Mucosa of gallbladder (tissue), 1 donor: ENCODE measurements around the gene EDARADD. TPM values are rescaled to one million over a fixed set of nuclear protein-coding genes. Genes with fewer than 3 reads are reported as not detected.
"Not testable (repeated sequence)": the region's sequence is repeated elsewhere in the genome, so short reads cannot be mapped to it uniquely, and the experiment has no call there.

Experiments used
- DNase-seq: peaks from one replicate; pipeline ENCODE4 v3.0.0-alpha.2; 2020; ENCODE audit warnings: low spot score
- total RNA-seq: library from RNA; stranded (reverse); gene quantifications from one replicate; pipeline ENCODE4 v1.2.1, GENCODE V29; 2021
- donor health status: DM: no; HTN: no; CAD: no.

EDARADD gene
- total RNA-seq, 1 donor from 2014 or later = 7.4 TPM

DNA sequence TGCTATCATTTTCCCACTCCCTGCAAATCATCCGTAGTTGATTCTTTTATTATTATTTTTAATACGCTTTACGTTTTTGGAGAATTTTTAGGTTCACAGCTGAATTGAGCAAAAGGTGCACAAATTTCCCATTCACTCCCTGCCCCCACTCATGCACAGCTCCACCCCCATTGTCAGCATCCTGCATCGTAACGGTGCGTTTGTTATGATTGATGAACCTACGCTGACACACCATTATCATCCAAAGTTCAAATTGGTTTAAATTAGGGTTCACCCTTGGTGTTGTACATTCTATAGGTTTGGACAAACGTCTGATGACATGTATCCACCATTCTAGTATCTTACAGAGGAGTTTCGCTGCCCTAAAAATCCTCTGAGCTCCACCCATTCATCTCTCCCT, 44.5 kb downstream of the EDARADD start:
- DNase-seq = no peak

DNA sequence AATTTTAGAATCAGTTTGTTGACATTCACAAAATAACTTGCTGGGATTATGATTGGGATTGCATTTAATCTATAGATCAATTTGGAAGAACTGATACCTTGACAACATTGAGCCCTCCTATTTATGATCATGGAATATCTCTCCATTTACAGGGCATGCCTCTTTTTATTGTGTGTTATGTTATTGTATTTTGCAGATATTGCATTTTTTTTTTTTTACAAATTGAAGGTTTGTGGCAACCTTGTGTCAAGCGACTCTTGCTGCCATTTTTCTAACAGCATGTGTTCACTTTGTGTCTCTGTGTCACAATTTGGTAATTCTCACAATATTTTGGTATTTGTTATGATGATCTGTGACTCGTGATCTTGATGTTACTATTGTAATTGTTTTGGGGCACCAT, 46.3 kb downstream of the EDARADD start:
- DNase-seq = no peak

DNA sequence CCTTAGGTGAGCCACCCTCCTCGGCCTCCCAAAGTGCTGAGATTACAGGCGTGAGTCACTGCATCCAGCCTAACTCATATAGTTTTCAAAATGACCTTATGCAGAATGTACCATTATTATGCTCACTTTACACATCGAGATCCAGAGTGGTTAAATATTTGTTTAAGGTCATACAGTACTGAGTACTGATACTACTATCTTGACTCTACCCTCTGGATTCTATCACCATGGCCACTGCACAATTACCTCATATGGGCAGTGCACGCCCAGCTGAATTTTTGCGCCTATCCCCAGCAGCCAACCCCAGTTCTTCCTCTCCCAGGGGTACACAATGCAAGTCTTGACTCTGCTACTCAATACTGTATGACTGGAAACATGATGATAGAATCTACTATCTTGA, 56.7 kb downstream of the EDARADD start:
- DNase-seq = no peak

DNA sequence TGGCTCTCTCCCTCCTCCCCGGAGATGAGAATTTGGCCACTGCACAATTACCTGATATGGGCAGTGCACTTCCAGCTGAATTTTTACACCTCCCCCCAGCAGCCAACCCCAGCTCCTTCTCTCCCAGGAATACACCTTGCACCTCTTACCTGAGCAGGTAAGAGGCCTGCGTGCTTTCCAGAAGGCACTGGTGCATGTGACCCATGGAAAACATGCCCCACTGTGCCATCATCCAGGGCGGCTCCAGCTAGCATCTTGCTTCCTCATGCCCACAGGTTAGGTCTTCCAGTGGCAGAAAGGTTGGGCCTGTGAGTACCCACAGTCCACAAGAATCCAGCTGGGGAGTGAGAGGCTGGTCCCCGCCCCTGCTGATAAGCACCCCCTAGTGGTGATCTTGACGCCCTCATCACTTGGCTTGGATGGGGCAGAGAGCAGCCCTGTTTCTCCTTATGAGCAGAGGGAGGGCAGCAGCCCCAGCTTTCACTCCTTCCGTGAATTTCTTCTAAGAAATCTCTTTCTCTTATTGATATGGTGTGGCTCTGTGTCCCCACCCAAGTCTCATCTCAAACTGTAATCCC, 57.8 kb downstream of the EDARADD start:
- peak; percentile 19 for DNase-seq

DNA sequence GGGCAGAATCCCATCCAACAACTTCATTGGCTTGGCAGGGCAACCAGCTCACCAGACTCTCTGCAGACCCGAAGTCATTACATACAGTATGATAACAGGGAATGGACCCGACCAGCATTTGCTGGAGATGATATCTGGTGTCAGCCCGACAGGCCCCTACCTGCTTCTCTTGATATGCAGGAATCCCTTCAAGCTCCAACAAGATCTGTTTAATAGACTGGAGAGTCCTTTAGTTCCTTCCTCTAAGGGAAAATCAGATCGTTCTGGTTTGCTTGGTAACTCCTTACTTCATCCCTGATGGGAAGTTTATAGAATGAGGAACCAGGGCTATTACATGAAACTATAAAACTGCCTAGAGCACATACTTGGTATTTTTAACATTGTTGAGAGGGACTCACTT, 61.2 kb downstream of the EDARADD start:
- no peak for DNase-seq

DNA sequence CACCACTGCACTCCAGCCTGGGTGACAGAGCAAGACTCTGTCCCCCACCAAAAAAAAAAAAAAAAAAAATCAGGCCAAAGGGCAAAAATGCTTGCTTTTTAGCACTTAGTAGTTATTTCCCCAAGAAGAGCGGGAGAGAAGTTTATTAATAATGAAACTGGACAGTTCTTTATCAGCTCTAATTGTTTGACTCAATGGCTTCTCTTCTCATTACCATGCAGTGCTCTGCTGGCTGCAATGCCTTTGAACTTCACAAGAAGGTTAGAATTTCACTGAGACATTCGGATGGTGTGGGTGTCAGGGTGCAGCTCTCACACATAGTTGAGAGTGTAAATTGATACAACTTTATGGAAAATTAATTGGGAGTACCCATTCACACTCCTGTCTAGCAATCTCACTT, 63.7 kb downstream of the EDARADD start:
- no peak for DNase-seq

DNA sequence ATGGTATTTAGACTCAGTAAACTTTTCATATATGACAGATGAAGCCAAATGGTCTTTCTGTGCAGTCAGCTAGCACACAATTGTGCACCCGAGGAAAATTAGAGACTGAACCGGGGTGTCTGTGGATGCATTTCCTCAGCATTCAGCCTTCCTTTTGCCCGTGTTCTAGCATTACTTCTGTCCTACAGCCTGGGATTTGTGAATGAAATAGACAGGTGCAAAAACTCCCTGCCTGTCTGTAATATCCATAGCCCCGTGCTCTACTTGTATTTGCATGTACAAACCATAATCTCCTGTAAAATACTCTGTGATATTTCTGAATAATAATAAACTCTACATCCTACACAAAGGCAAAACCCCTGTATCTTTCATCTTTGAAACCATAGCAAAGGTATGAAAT, 64.9 kb downstream of the EDARADD start:
- DNase-seq = no peak

DNA sequence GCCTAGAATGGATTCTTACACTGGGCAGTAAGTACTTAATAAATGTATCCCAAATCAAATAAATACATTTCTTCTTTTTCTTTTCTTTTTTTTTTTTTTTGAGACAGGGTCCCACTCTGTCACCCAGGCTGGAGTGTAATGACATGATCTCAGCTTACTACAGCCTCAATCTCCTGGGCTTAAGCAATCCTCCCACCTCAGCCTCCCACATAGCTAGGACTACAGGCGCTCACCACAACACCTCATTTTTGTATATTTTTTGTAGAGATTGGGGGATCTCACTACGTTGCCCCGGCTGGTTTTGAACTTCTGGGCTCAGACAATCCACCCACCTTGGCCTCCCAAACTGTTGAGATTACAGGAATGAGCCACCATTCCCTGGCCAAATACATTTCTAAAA, 66.0 kb downstream of the EDARADD start:
- DNase-seq = no peak

DNA sequence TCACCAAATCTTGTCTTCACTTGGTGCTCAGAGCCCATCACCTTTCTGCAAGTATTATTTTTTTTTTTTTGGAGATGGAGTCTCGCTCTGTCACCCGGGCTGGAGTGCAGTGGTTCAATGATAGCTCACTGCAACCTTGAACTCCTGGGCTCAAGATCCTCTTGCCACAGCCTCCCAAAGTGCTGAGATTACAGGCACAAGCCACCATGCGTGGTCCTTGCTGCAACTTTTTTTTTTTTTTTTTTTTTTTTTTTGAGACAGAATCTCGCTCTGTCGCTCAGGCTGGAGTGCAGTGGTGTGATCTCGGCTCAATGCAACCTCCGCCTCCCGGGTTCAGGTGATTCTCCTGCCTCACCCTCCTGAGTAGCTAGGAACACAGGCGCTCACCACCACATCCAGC, 70.1 kb downstream of the EDARADD start:
- not testable (repeated sequence) for DNase-seq

DNA sequence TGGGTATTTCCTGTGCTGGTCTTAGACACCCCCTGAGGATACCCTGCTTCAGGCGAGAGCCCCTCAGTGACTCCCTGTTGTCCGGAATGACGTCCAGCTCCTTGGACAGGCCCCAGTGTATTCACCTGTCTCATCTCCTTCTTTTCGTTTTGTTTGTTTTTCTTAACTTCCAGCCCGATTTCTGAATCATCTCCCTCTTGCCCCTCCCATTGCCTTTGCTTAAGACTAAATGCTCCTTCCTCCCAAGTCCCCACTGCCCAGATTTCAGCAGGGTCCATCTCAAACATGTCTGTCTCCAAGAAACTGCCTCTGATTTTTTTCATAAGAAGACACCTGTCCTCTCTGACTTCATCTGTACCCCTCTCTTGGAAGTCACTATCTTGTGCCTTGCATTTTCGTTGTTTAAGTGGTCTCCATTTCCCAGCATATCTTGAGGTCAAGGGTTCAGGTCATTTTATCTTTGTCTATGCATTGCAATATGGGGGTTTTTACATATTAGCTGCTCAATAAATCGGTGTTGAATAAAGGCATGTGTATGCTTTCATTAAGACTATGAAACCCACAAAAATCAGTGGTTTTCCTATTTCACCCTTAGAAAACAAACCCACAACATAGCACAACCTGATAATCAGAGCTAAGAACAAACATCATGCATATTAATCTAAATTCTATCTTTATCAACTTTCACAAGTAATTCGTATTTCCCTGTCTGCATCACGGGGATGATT, 71.3 kb downstream of the EDARADD start:
- DNase-seq = no peak

DNA sequence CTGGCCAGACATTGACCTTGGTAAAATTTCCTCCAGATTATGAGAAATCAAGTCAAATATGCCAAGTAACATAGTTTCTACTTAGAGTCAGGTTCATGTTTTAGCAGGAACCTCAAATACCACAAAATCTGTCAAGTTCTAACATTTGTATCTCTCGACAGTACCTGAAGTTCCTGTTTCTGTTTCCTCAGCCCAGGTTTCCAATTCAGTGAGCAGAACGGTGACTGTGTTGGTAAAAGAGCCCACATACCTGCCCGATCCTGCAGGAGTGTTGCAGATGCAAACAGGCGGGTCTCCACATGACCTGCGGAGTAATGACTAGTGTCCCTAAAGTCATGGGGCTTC, 71.8 kb downstream of the EDARADD start:
- no peak for DNase-seq

DNA sequence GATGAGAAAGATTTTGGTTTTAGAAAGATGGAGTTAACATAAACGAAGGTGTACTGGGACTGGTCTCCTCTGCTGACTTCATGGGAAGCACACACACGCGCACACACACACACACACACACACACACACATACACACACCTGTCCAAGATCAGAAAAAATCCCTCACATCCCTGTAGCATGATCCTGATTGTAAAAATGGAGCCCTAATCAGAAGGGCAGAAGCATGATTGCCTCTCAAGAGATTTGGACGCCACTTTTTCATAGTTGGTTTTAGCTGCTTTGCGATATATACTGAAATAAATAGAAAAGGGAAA, 73.2 kb downstream of the EDARADD start:
- DNase-seq = no peak

DNA sequence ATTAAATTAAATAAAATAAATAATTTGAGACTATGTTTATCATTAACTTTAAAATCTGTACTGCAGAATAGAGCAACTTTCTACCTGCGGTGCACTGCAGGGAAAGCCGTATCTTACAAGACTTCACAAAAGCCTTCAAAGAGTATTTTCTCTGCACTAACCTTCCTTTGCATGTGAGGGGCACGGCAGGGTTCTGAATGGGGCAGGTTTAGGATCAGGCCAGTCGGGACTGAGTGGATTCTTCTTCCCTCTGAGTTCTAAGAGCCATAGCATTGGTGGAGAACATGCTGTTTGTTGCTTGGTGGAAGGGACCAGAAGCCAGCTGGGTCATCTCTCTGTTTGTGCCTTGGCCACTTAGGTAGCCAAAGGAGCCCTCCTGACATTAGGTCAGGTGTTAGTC, 74.5 kb downstream of the EDARADD start:
- no peak for DNase-seq

DNA sequence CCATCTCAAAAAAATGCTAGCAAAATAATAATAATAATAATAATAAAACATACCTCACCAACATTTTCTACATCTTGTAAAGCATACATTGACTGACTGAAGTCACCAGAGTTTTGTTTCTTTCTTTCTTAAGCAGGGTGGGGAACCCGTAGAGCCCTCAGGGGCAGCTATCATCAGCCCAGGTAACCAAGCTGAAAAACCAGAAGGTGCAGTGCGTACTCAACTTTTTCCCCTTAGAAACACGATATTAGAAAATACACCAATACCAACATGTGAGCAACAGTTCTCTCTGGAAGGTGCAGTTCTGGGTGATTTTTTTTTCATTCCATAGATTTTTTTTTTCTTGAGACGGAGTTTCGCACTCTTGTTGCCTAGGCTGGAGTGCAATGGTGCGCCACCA, 75.4 kb downstream of the EDARADD start:
- no peak for DNase-seq

DNA sequence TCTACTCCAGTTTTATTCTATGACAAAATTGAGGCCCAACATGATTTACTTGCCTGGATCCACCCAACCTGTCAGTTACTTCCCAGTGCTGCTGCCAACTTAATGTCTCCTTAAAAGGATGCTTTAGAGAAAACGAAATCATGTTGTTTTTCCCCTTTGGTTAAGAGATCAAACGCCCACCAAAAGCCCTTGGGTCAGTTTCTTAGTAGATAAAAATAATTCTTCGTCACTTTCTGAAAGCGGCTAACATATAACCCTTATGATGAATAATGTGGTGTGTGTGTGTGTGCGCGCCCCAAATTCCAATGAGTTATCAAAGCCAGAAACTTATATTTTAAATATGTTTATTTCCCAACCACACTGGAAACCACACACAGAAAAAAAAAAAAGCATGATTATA, 77.0 kb downstream of the EDARADD start:
- no peak for DNase-seq

DNA sequence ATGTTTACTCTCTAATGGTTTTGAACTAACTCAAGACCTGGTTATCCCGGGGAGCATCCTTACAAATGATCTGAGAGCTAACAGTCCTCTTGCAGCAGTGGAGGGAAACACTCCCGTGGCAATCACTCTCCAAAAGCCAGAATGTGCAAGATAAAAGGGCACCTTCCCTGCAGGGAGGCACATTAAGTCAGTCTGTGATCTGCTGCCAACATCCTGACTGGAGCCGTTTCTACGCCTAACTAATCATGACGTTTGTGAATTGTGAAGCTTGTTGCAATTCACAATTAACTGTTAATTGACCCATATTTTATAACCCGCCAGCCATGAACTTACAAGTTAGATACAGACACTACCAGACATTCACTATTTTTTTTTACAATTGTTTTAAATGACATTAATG, 77.6 kb downstream of the EDARADD start:
- no peak for DNase-seq

DNA sequence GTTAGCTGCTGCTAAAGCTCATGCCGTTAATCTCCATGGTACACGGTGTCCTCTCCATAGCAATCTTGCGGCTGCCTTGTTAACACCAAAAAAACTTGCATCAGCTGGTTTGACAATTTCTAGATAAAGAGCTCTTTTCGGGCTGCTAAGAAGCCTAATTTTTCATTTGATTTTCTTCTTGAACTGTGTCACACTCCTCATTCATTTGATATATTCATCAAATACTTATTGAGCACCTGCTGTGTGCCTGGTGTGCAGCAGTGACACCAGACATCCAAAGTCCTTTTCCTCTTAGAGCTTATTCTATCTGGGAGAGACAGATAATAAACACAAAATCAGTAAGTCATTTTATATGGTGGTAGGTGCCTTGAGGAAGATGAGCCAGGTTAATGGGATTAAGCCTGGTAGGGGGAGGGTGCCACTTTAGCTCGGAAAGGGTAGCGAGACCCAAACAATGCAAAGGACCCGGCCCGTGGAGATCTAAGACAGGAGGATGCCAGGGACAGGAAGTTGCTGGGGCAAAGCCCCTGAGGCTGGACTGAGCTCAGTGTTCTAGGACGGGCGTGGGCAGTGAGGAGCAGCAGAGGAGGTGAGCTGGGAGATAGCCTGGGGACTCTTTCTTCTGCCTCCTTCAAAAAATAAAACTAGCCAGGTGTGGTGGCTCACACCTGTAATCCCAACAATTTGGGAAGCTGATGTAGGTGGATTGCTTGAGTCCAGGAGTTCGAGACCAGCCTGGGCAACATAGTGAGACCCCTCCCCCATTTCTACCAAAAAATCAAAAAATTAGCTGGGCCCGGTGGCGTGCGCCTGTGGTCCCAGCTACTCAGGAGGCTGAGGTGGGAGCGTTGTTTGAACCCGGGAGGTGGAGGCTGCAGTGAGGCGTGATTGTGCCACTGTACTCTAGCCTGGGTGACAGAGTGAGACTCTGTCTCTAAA, 79.0 kb downstream of the EDARADD start:
- no peak for DNase-seq

DNA sequence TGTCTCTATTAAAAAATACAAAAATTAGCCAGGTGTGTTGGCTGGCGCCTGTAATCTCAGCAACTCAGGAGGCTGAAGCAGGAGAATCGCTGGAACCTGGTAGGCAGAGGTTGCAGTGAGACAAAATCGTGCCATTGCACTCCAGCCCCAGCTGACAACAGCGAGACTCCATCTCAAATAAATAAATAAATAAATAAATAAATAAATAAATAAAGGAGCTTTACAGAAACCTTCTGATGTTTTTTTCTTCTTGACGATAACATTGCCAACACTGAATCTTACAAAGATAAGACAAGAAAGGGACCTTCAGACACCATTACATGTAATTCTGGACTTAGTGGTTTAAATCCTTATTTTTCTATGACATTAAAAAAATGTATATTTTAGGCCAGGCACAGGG, 81.9 kb downstream of the EDARADD start:
- DNase-seq = no peak

DNA sequence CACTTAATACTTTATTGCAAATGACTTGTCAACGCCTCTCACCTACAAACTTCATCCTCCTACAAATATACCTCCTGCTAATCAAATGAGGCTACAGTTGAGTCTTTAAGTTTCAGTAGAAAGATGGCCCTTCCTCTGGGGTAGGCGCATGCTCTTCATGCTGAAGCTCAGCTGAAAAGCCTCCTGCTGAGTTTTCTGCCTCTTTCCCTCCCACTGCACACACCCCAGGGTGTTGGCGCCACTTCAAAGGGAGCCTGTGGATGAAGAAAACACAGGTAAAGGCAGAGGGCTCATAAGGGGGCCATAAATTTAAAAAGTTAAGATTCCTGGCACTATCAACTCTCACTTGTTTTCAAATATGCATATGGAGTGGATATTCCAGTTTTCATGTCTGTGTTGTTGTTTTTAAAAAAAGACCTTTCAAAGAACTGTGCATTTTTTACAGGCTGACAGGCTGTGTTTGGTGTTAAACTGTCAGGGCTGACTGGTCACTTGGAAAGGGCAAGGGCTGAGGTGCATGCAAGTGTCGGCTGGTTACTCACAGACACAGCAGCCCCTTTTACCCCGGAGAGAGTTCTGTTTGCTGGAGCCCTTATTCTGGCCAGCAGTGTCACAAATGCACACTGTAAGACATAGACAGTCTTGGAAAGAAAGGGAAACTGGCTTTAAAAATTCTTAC, 86.8 kb downstream of the EDARADD start:
- DNase-seq = no peak

DNA sequence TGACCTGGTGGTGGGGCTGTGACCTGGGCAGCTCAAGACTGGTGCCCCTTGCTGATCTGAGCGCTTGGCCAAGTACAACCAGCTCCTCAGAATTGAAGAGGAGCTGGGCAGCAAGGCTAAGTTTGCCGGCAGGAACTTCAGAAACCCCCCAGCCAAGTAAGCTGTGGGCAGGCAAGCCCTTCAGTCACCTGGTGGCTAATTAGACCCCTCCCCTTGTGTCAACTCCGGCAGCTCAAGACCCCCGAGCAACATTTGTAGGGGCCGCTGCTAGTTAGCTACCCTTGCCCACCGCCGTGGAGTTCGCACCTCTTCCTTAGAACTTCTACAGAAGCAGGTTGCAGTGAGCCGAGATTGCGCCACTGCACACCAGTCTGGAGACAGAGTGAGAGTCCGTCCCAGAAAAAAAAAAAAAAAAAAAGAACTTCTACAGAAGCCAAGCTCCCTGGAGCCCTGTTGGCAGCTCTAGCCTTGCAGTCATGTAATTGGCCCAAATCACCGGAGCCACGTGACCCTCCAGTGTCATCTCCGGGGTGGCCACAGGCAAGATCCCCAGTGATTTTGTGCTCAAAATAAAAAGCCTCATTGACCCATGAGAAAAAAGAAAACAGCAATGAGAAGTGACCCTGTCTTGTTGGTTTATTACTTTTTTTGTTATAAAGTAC, 90.4 kb downstream of the EDARADD start:
- DNase-seq = no peak

DNA sequence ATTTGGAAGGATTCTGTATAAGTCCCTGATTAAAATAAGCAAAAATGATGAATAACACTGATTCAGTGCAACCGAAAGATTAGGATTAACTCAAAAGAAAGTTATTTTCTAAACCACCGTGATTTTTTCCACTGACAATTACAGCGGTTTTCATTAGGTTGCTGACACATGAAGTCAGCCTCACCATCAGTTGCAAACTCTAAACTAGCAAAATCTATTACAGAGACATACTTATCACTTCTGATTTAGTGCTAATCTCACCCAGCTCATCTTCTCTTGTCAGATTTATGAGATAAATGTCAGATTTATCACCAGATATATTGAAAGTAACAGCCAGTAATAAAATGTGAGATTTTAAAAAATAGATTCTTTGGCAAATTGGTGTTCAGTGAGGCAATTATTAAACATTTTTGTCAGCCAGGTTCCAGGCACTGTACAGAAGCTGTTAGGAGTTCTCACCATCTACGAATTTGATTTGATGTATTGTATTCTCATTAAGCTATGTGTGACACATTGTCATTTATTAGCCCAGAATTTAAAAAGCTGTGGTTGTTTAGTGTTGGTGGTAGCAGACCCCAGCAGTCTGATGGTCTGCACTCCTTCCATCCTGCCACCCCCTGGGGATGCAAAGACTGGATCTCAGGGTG, 92.4 kb downstream of the EDARADD start:
- DNase-seq = no peak
